Endothelial cell of umbilical vein (primary cell): ENCODE results near the gene WARS2. TPM values are rescaled to one million over a fixed set of nuclear protein-coding genes. Genes with fewer than 3 reads are reported as not detected.

Experiments used
- BruUV-seq: library from RNA; stranded (reverse); fragments of 400-500 nt; replicated peaks from 2 replicates; lab custom pipeline; 2021; lab: Mats Ljungman, UMichigan
- CTCF ChIA-PET: fragments of 300-600, 350-600 bp; sonication (Branson Sonifier 250); formaldehyde crosslinking; loops from one replicate; lab custom pipeline; 2021; ENCODE audit warnings: antibody characterized with exemption, inconsistent platforms; lab: Charles Lee
- POLR2A ChIA-PET: fragments of 300-600, 350-600 bp; sonication (Branson Sonifier 250); formaldehyde crosslinking; loops from one replicate; lab custom pipeline; 2021; ENCODE audit warnings: antibody characterized with exemption, inconsistent platforms; lab: Charles Lee
- DNase-seq: peaks from one replicate; pipeline ENCODE4 v3.0.0-alpha.2; 2011; ENCODE audit warnings: low read depth, low spot score
- FAIRE-seq: peaks from 2 replicates; lab custom pipeline; 2011; peaks lifted over from hg19 to GRCh38; lab: Jason Lieb, UNC
- H2AFZ ChIP-seq: 2 replicates; pipeline ENCODE4 v1.6.0; 2012; ENCODE audit warnings: low read depth, low read length, control low read depth, inconsistent platforms
- H3K27ac ChIP-seq: 2 replicates; pipeline ENCODE4 v1.5.1; 2011; ENCODE audit warnings: low read depth, mild to moderate bottlenecking, control low read depth, low read length, moderate library complexity; ENCODE audit not compliant: insufficient read depth
- H3K27me3 ChIP-seq, 2 experiments: 2 replicates each; pipeline versions ENCODE4 v1.6.0 to v1.6.1; 2011; ENCODE audit warnings: low read length in 2 of 2, mixed read lengths in 1 of 2; ENCODE audit not compliant: control insufficient read depth in 2 of 2, insufficient read depth in 2 of 2
- H3K36me3 ChIP-seq, 2 experiments: 2 replicates in 1 of 2; 3 replicates in 1 of 2; pipeline ENCODE4 v1.5.1; 2011; ENCODE audit warnings: low read length in 2 of 2, mild to moderate bottlenecking in 1 of 2, moderate library complexity in 1 of 2; ENCODE audit not compliant: control insufficient read depth in 2 of 2, insufficient read depth in 2 of 2; ENCODE audit errors: extremely low read depth in 1 of 2
- H3K4me1 ChIP-seq: 3 replicates; pipeline ENCODE4 v1.5.1; 2011; ENCODE audit warnings: mild to moderate bottlenecking, low read length; ENCODE audit not compliant: control insufficient read depth, insufficient read depth; ENCODE audit errors: extremely low read depth
- H3K4me2 ChIP-seq: 2 replicates; pipeline ENCODE4 v1.6.1; 2011; ENCODE audit warnings: low read length, control low read depth, mixed read lengths; ENCODE audit not compliant: insufficient read depth
- H3K4me3 ChIP-seq, 3 experiments: fragments of 200-600 bp in 1 of 3; sonication (generic), shearing (Covaris generic) in 1 of 3; replicated peaks in 1 of 3; 2 replicates each; pipeline ENCODE4 v1.5.1; 2011 to 2016; ENCODE audit warnings: control low read depth in 3 of 3, low read length in 3 of 3, mild to moderate bottlenecking in 2 of 3, inconsistent platforms in 1 of 3, low read depth in 1 of 3, moderate library complexity in 1 of 3; ENCODE audit not compliant: insufficient read depth in 1 of 3
- H3K79me2 ChIP-seq: 2 replicates; pipeline ENCODE4 v1.6.0; 2012; ENCODE audit warnings: low read length, inconsistent platforms; ENCODE audit not compliant: control insufficient read depth, insufficient read depth
- H3K9ac ChIP-seq: replicated peaks from 2 replicates; pipeline ENCODE3; 2011; ENCODE audit warnings: low read length, control low read depth; ENCODE audit not compliant: insufficient read depth; ENCODE audit errors: extremely low read depth
- H3K9me1 ChIP-seq: replicated peaks from 3 replicates; pipeline ENCODE4 v1.6.0; 2011; ENCODE audit warnings: mild to moderate bottlenecking, low read length; ENCODE audit not compliant: control insufficient read depth, insufficient read depth; ENCODE audit errors: extremely low read depth
- H3K9me3 ChIP-seq: replicated peaks from 2 replicates; pipeline ENCODE4 v1.5.1; 2012; ENCODE audit warnings: low read length, inconsistent platforms; ENCODE audit not compliant: control insufficient read depth, insufficient read depth
- H4K20me1 ChIP-seq: replicated peaks from 2 replicates; pipeline ENCODE3; 2011; ENCODE audit warnings: mild to moderate bottlenecking, low read length; ENCODE audit not compliant: control insufficient read depth, insufficient read depth; ENCODE audit errors: extremely low read depth
- EZH2 ChIP-seq: IDR thresholded peaks from 2 replicates; pipeline ENCODE4 v1.6.1; 2012; ENCODE audit warnings: borderline replicate concordance, low read depth, mild to moderate bottlenecking, moderate library complexity, low read length, inconsistent platforms; ENCODE audit not compliant: severe bottlenecking
- FOS ChIP-seq: IDR thresholded peaks from 2 replicates; pipeline ENCODE4 v1.6.1; 2011; ENCODE audit warnings: mild to moderate bottlenecking, low read length, moderate library complexity, borderline replicate concordance; ENCODE audit not compliant: insufficient read depth
- GATA2 ChIP-seq: IDR thresholded peaks from 2 replicates; pipeline ENCODE4 v1.7.0; 2011; ENCODE audit warnings: low read depth, mild to moderate bottlenecking, moderate library complexity, mixed read lengths, low read length; ENCODE audit not compliant: insufficient read length, insufficient read depth
- JUN ChIP-seq: IDR thresholded peaks from 2 replicates; pipeline ENCODE4 v1.6.1; 2011; ENCODE audit warnings: borderline replicate concordance, low read depth; ENCODE audit not compliant: insufficient read length, insufficient read depth
- MYC ChIP-seq: IDR thresholded peaks from one replicate; pipeline ENCODE4 v1.6.1; 2011; ENCODE audit warnings: mild to moderate bottlenecking, low read depth, low read length
- POLR2A ChIP-seq: IDR thresholded peaks from 2 replicates; pipeline ENCODE4 v1.6.1; 2012; ENCODE audit warnings: low read depth, mild to moderate bottlenecking, control low read depth, low read length
- POLR2AphosphoS5 ChIP-seq: IDR thresholded peaks from 2 replicates; pipeline ENCODE4 v1.6.1; 2012; ENCODE audit warnings: low read depth, mild to moderate bottlenecking, control low read depth, low read length, moderate library complexity; ENCODE audit not compliant: insufficient read depth
- dilution Hi-C: fragments of 300-500 bp; cut with MboI; formaldehyde crosslinking; loops from one replicate; pipeline ENCODE4 v1.15.0; 2019; ENCODE audit warnings: low sequenced_read_pairs; ENCODE audit not compliant: extremely low pct_ligation_motif_present
- intact Hi-C: fragments of 100-400 bp; cut with micrococcal nuclease; formaldehyde crosslinking; loops from one replicate; pipeline ENCODE4 v1.10.0; 2022
- polyA plus RNA-seq, 4 experiments: library from polyadenylated mRNA; depleted of rRNA in 3 of 4; stranded (reverse) in 3 of 4; unstranded in 1 of 4; fragments of >200 nt; gene quantifications; 2 replicates each; pipeline versions ENCODE4 v1.2.1 to v1.2.3, GENCODE V29; 2011 to 2012; ENCODE audit warnings: missing spikeins in 1 of 4
- total RNA-seq: library from RNA; stranded (reverse); gene quantifications from 2 replicates; pipeline ENCODE4 v1.2.3, GENCODE V29; 2021
- TF ChIP-seq, protein P1 (sequence below): IDR thresholded peaks from 2 replicates; pipeline ENCODE4 v1.6.1; 2011; ENCODE audit not compliant: insufficient read depth, insufficient read length
- TF ChIP-seq, protein P2 (sequence below), 2 donors: IDR thresholded peaks; 1 replicate in 1 of 2; 2 replicates in 1 of 2; pipeline ENCODE4 v1.5.1; 2011; ENCODE audit warnings: low read length in 2 of 2, mild to moderate bottlenecking in 2 of 2, moderate library complexity in 2 of 2, control low read depth in 1 of 2, inconsistent platforms in 1 of 2, low read depth in 1 of 2; ENCODE audit not compliant: insufficient read depth in 1 of 2; ENCODE audit errors: extremely low read depth in 1 of 2

Gene WARS2
- total and polyA plus RNA-seq, 2 donors (not counting 3 experiments of a cell fraction or from before 2014, with no cell fraction given), result 5.9 to 11.8 TPM

DNA sequence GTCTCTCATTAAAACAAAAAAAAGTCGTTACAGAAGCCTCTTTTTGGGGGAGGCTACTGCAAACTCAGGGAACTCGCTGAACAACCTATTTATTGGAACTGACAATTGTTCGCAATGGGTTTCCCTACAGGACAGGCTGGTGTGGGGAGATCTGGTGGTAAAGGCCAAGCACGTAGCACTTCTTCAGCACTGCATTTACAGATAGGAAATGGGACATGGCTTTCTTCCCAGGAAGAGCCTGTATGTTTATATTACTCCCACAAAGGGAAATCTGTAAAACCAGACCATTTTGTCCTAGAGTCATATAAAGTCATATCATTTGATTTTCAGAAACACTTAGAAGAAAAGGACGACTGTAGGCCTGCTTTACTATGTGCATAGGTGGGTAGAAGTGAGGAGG, 113.5 kb downstream of the WARS2 start:
- H4K20me1 ChIP-seq, result no peaks in the 10 kb centered on the region
- H3K36me3 ChIP-seq, result no peaks in the 10 kb centered on the region
- H2AFZ ChIP-seq, result no peak overlapping the region
- H3K27ac ChIP-seq, result no peak overlapping the region
- H3K27me3 ChIP-seq, result no peaks in the 10 kb centered on the region
- no peak overlapping the region for H3K4me2 ChIP-seq
- dilution Hi-C loops, result no loop called here
- FAIRE-seq (no peak), DNase-seq (no peak)
- POLR2A ChIA-PET, result no interaction called here
- TF ChIP-seq POLR2A (no peak), MYC (no peak), JUN (no peak), POLR2AphosphoS5 (no peak), EZH2 (no peak), FOS (no peak), GATA2 (no peak)
- TF ChIP-seq, protein P1, sequence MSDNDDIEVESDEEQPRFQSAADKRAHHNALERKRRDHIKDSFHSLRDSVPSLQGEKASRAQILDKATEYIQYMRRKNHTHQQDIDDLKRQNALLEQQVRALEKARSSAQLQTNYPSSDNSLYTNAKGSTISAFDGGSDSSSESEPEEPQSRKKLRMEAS, result no peak
- TF ChIP-seq, protein P2, sequence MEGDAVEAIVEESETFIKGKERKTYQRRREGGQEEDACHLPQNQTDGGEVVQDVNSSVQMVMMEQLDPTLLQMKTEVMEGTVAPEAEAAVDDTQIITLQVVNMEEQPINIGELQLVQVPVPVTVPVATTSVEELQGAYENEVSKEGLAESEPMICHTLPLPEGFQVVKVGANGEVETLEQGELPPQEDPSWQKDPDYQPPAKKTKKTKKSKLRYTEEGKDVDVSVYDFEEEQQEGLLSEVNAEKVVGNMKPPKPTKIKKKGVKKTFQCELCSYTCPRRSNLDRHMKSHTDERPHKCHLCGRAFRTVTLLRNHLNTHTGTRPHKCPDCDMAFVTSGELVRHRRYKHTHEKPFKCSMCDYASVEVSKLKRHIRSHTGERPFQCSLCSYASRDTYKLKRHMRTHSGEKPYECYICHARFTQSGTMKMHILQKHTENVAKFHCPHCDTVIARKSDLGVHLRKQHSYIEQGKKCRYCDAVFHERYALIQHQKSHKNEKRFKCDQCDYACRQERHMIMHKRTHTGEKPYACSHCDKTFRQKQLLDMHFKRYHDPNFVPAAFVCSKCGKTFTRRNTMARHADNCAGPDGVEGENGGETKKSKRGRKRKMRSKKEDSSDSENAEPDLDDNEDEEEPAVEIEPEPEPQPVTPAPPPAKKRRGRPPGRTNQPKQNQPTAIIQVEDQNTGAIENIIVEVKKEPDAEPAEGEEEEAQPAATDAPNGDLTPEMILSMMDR (IDR thresholded peaks at IDR 0.05; ENCODE audit: extremely low read depth in 1 of 2, insufficient read depth in 1 of 2, low read depth in 1 of 2, low read length in 2 of 2), result no peak
- BruUV-seq, result no TSS peak
- no peaks in the 10 kb centered on the region for H3K9me1 ChIP-seq
- no peaks in the 10 kb centered on the region for H3K9me3 ChIP-seq
- intact Hi-C loops, result no loop called here
- no peak overlapping the region for H3K9ac ChIP-seq
- CTCF ChIA-PET, result no interaction called here
- H3K4me3 ChIP-seq, result no peak overlapping the region
- no peaks in the 10 kb centered on the region for H3K4me1 ChIP-seq
- no peaks in the 10 kb centered on the region for H3K79me2 ChIP-seq
